Nephron progenitor cell (in vitro differentiated cells): ENCODE measurements around the gene TAGLN2.

Source experiments
- DNase-seq: peaks from one replicate; pipeline ENCODE4 v3.0.0; 2021
- H3K27ac Mint-ChIP-seq: 2 replicates; pipeline ENCODE4 v1.8.0; 2021; ENCODE audit warnings: mild to moderate bottlenecking, moderate library complexity, mixed read lengths
- H3K27me3 Mint-ChIP-seq: 2 replicates; pipeline ENCODE4 v1.8.0; 2021; ENCODE audit warnings: mild to moderate bottlenecking, low read depth, mixed read lengths; ENCODE audit not compliant: poor library complexity
- H3K36me3 Mint-ChIP-seq: 2 replicates; pipeline ENCODE4 v1.8.0; 2021; ENCODE audit warnings: low read depth, mixed read lengths
- H3K4me1 Mint-ChIP-seq: 2 replicates; pipeline ENCODE4 v1.8.0; 2021; ENCODE audit warnings: mixed read lengths
- H3K4me3 Mint-ChIP-seq: 2 replicates; pipeline ENCODE4 v1.8.0; 2021; ENCODE audit warnings: mild to moderate bottlenecking, moderate library complexity, mixed read lengths
- H3K9me3 Mint-ChIP-seq: 2 replicates; pipeline ENCODE4 v1.8.0; 2021; ENCODE audit warnings: mild to moderate bottlenecking, moderate library complexity, mixed read lengths
- TF ChIP-seq, protein P1 (sequence below): fragments of 200-600 bp; sonication (generic); IDR thresholded peaks from 2 replicates; pipeline ENCODE4 v1.5.0; 2021; ENCODE audit warnings: antibody characterized with exemption

Gene TAGLN2

GRCh38 chr1:159923203-159924024 lies 1.9 kb downstream of the TAGLN2 start:
- peak overlapping the region; percentile 98 for H3K27ac Mint-ChIP-seq
- H3K9me3 Mint-ChIP-seq: no peaks in the 10 kb centered on the region
- H3K4me3 Mint-ChIP-seq: peak overlapping the region; percentile 79
- H3K4me1 Mint-ChIP-seq: peaks cover 56% of the 10 kb centered on the region
- no peaks in the 10 kb centered on the region for H3K27me3 Mint-ChIP-seq
- peaks cover 24% of the 10 kb centered on the region for H3K36me3 Mint-ChIP-seq
- peak; percentile 58 for DNase-seq
- TF ChIP-seq, protein P1, sequence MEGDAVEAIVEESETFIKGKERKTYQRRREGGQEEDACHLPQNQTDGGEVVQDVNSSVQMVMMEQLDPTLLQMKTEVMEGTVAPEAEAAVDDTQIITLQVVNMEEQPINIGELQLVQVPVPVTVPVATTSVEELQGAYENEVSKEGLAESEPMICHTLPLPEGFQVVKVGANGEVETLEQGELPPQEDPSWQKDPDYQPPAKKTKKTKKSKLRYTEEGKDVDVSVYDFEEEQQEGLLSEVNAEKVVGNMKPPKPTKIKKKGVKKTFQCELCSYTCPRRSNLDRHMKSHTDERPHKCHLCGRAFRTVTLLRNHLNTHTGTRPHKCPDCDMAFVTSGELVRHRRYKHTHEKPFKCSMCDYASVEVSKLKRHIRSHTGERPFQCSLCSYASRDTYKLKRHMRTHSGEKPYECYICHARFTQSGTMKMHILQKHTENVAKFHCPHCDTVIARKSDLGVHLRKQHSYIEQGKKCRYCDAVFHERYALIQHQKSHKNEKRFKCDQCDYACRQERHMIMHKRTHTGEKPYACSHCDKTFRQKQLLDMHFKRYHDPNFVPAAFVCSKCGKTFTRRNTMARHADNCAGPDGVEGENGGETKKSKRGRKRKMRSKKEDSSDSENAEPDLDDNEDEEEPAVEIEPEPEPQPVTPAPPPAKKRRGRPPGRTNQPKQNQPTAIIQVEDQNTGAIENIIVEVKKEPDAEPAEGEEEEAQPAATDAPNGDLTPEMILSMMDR: no peak

GRCh38 chr1:159922511-159923202 lies 2.6 kb downstream of the TAGLN2 start:
- Mint-ChIP-seq H3K4me1 (peaks cover 63% of the 10 kb centered on the region), H3K4me3 (peak overlapping the region; percentile 79), H3K27me3 (peaks cover under 1% of the 10 kb centered on the region), H3K36me3 (peaks cover 21% of the 10 kb centered on the region), H3K27ac (peak overlapping the region; percentile 78), H3K9me3 (no peaks in the 10 kb centered on the region)
- DNase-seq: no peak
- TF ChIP-seq, protein P1: no peak

DNA sequence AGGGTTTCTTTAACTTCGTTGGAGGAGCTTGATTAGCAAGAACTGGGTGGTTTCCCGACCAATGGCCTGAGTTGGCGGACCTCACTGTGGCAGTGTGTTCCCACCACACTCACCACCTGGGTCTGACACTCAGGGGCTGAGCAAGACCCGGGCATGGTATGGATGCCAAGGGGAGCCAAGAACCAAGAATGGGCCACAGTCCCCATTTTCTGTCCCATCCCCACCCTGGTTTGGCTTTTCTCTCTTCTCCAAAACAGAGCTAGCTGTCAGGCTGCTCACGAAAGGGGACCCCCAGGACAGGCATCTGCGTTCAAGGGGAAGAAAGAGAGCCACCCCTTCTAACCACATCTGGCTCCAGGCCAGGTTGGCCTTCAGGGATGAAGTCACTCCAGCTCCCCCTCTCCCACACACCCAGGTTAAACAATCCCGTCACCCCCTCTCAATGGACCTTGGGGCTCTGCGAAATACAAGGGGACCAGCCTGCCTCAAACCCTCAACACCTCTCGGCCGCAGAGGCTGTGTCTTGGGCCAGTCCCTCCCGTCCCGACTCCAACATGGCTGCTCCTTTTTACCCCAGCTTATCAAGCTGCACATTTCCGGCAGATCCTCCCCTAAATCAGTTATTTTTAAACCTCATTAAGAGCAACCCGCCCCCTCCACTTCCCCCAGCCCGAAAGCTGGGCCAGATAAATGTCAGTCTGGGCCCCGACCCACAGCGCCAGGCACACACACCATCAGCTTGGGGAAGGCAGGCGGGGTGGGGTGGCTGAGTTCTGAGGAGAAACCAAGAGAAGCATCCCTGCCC lies 3.4 kb downstream of the TAGLN2 start:
- H3K9me3 Mint-ChIP-seq: no peaks in the 10 kb centered on the region
- DNase-seq: no peak
- TF ChIP-seq, protein P1: no peak
- peak overlapping the region; percentile 48 for H3K4me3 Mint-ChIP-seq
- peaks cover 2% of the 10 kb centered on the region for H3K27me3 Mint-ChIP-seq
- H3K27ac Mint-ChIP-seq: peak overlapping the region; percentile 60
- H3K36me3 Mint-ChIP-seq: peaks cover 13% of the 10 kb centered on the region
- peaks cover 66% of the 10 kb centered on the region for H3K4me1 Mint-ChIP-seq

GRCh38 chr1:159921251-159921650 lies 4.1 kb downstream of the TAGLN2 start:
- peaks cover 2% of the 10 kb centered on the region for H3K27me3 Mint-ChIP-seq
- peaks cover 11% of the 10 kb centered on the region for H3K36me3 Mint-ChIP-seq
- peaks cover 65% of the 10 kb centered on the region for H3K4me1 Mint-ChIP-seq
- no peaks in the 10 kb centered on the region for H3K9me3 Mint-ChIP-seq
- no peak overlapping the region for H3K4me3 Mint-ChIP-seq
- TF ChIP-seq, protein P1: no peak
- no peak for DNase-seq
- peak overlapping the region; percentile 8 for H3K27ac Mint-ChIP-seq

GRCh38 chr1:159920651-159921050 lies 4.7 kb downstream of the TAGLN2 start:
- no peak for DNase-seq
- Mint-ChIP-seq H3K36me3 (peaks cover 11% of the 10 kb centered on the region), H3K9me3 (no peaks in the 10 kb centered on the region), H3K27ac (no peak overlapping the region), H3K4me3 (no peak overlapping the region), H3K27me3 (peaks cover 2% of the 10 kb centered on the region), H3K4me1 (peaks cover 65% of the 10 kb centered on the region)
- TF ChIP-seq, protein P1: no peak
